Natural killer cell (primary cell): Measurements from ENCODE around the gene PCYOX1L. TPM values are rescaled to one million over a fixed set of nuclear protein-coding genes. Genes with fewer than 3 reads are reported as not detected.

Source experiments
- ATAC-seq, 3 donors: fragments of 150-1000 bp in 2 of 3; fragments of 200-7000 bp in 1 of 3; cut with Tn5 transposase; 1 replicate in 1 of 3; 2 replicates in 2 of 3; pipeline ENCODE4 v1.10.0; 2021; ENCODE audit warnings: mild to moderate bottlenecking in 2 of 3, moderate library complexity in 2 of 3
- DNase-seq, 2 donors: peaks; one replicate each; pipeline versions ENCODE4 v3.0.0 to v3.0.0-alpha.2; 2013 to 2021; ENCODE audit warnings: mixed read lengths in 1 of 2
- H3K27ac ChIP-seq: one replicate; pipeline ENCODE4 v1.5.1; 2013; ENCODE audit warnings: mild to moderate bottlenecking, low read length
- H3K27me3 ChIP-seq: one replicate; pipeline ENCODE4 v1.6.1; 2013; ENCODE audit warnings: low read length; ENCODE audit not compliant: control insufficient read depth, insufficient read depth
- H3K36me3 ChIP-seq: one replicate; pipeline ENCODE4 v1.6.1; 2013; ENCODE audit warnings: low read length; ENCODE audit not compliant: control insufficient read depth, insufficient read depth
- H3K4me1 ChIP-seq: one replicate; pipeline ENCODE4 v1.6.1; 2013; ENCODE audit warnings: low read length; ENCODE audit not compliant: control insufficient read depth, insufficient read depth
- H3K4me3 ChIP-seq: one replicate; pipeline ENCODE4 v1.5.1; 2013; ENCODE audit warnings: low read length
- H3K9me3 ChIP-seq: one replicate; pipeline ENCODE4 v1.6.1; 2013; ENCODE audit warnings: low read length; ENCODE audit not compliant: control insufficient read depth, insufficient read depth
- H3K27ac Mint-ChIP-seq, 2 donors: one replicate each; pipeline ENCODE4 v1.8.0; 2022; ENCODE audit warnings: mild to moderate bottlenecking in 2 of 2, mixed read lengths in 2 of 2, moderate library complexity in 1 of 2
- H3K27me3 Mint-ChIP-seq, 2 donors: one replicate each; pipeline ENCODE4 v1.8.0; 2022; ENCODE audit warnings: low read depth in 2 of 2, mixed read lengths in 2 of 2
- H3K36me3 Mint-ChIP-seq: one replicate; pipeline ENCODE4 v1.8.0; 2022; ENCODE audit warnings: mixed read lengths
- H3K4me1 Mint-ChIP-seq, 2 donors: one replicate each; pipeline ENCODE4 v1.8.0; 2022; ENCODE audit warnings: mixed read lengths in 2 of 2
- H3K4me3 Mint-ChIP-seq: one replicate; pipeline ENCODE4 v1.8.0; 2022; ENCODE audit warnings: mild to moderate bottlenecking, moderate library complexity, mixed read lengths
- H3K9me3 Mint-ChIP-seq, 2 donors: one replicate each; pipeline ENCODE4 v1.8.0; 2022; ENCODE audit warnings: mixed read lengths in 2 of 2
- CTCF ChIP-seq: fragments of 200-600 bp; IDR thresholded peaks from one replicate; pipeline ENCODE4 v1.8.0; 2022; ENCODE audit warnings: antibody characterized with exemption
- WGBS: methylation state at CpG from one replicate; pipeline ENCODE4 v1.1.7; 2013; ENCODE audit warnings: missing lambda C conversion rate; ENCODE audit not compliant: insufficient coverage; 5-methylcytosine and 5-hydroxymethylcytosine counted together
- intact Hi-C: fragments of 100-400 bp; cut with micrococcal nuclease; formaldehyde crosslinking; loops from one replicate; pipeline ENCODE4 v1.14.2; 2022
- total RNA-seq, 4 donors: library from RNA; stranded (reverse); fragments of 120-200 nt in 1 of 4; gene quantifications; one replicate each; pipeline versions ENCODE4 v1.2.3 to v1.2.4, GENCODE V29; 2013 to 2022

The PCYOX1L gene
- total RNA-seq, 3 donors from 2014 or later (not counting 1 experiment from before 2014, with no cell fraction given), result 16.6 to 18.1 (median 16.8) TPM

- Histone ChIP-seq H3K36me3 (peaks cover 39% of the 10 kb centered on the region), H3K27ac (no peak overlapping the region), H3K9me3 (no peaks in the 10 kb centered on the region), H3K4me1 (peaks cover 20% of the 10 kb centered on the region), H3K27me3 (no peaks in the 10 kb centered on the region), H3K4me3 (no peak overlapping the region)
- Mint-ChIP-seq H3K27ac (no peak overlapping the region), H3K4me3 (no peak overlapping the region), H3K27me3 (no peaks in the 10 kb centered on the region), H3K36me3 (peaks cover 14% of the 10 kb centered on the region), H3K4me1 (peaks cover 31 to 36% of the 10 kb centered on the region in 2 donors), H3K9me3 (no peaks in the 10 kb centered on the region)
- DNase-seq (no peak), ATAC-seq (no peak)
- no peak for TF ChIP-seq CTCF
- 85% methylated on average over 8 of the region's 8 CpGs for WGBS
- intact Hi-C loops, result loop anchor here (2.0 kb wide), 1 partner anchor 194 kb away; the partner anchor contains the start of gene CSNK1A1
Observed at GRCh38 chr5:149356391-149356790, 1.5 kb upstream of the PCYOX1L start.

- peak; percentile 1 to 56 (median 6) for ATAC-seq
- Histone ChIP-seq H3K27ac (peak overlapping the region; percentile 62), H3K4me1 (peaks cover 20% of the 10 kb centered on the region), H3K9me3 (no peaks in the 10 kb centered on the region), H3K27me3 (no peaks in the 10 kb centered on the region), H3K36me3 (peaks cover 20% of the 10 kb centered on the region), H3K4me3 (peak overlapping the region; percentile 78)
- H3K4me3 Mint-ChIP-seq, result peak overlapping the region; percentile 93
- H3K27me3 Mint-ChIP-seq, result no peaks in the 10 kb centered on the region
- peaks cover 6% of the 10 kb centered on the region for H3K36me3 Mint-ChIP-seq
- H3K4me1 Mint-ChIP-seq, result peaks cover 31 to 36% of the 10 kb centered on the region in 2 donors
- H3K27ac Mint-ChIP-seq, result peak overlapping the region; percentile 85 to 93
- WGBS, result under 1% methylated on average over 18 of the region's 18 CpGs
- no peaks in the 10 kb centered on the region for H3K9me3 Mint-ChIP-seq
- no peak for TF ChIP-seq CTCF
- DNase-seq, result peak in 1 of 2 donors; percentile 60
- intact Hi-C loops, result no loop called here
Observed at GRCh38 chr5:149358294-149358651, 427 bp downstream of the PCYOX1L start.

GRCh38 chr5:149358868-149359495, 1.1 kb downstream of the PCYOX1L start:
- DNase-seq (no peak), ATAC-seq (no peak)
- peaks cover 31 to 36% of the 10 kb centered on the region in 2 donors for H3K4me1 Mint-ChIP-seq
- peak overlapping the region; percentile 93 for H3K4me3 Mint-ChIP-seq
- no peaks in the 10 kb centered on the region for H3K9me3 Mint-ChIP-seq
- H3K27me3 Mint-ChIP-seq, result no peaks in the 10 kb centered on the region
- Histone ChIP-seq H3K36me3 (peaks cover 13% of the 10 kb centered on the region), H3K27ac (no peak overlapping the region), H3K9me3 (no peaks in the 10 kb centered on the region), H3K4me1 (peaks cover 20% of the 10 kb centered on the region), H3K27me3 (no peaks in the 10 kb centered on the region), H3K4me3 (no peak overlapping the region)
- H3K36me3 Mint-ChIP-seq, result peaks cover 6% of the 10 kb centered on the region
- intact Hi-C loops, result no loop called here
- no peak for TF ChIP-seq CTCF
- H3K27ac Mint-ChIP-seq, result peak overlapping the region; percentile 85 to 93
- WGBS, result 96% methylated on average over 8 of the region's 8 CpGs

- Histone ChIP-seq H3K4me1 (peaks cover 20% of the 10 kb centered on the region), H3K4me3 (no peak overlapping the region), H3K9me3 (no peaks in the 10 kb centered on the region), H3K36me3 (peaks cover 4% of the 10 kb centered on the region), H3K27ac (no peak overlapping the region), H3K27me3 (no peaks in the 10 kb centered on the region)
- DNase-seq (no peak), ATAC-seq (no peak)
- TF ChIP-seq CTCF, result no peak
- no peaks in the 10 kb centered on the region for H3K9me3 Mint-ChIP-seq
- H3K36me3 Mint-ChIP-seq, result no peaks in the 10 kb centered on the region
- intact Hi-C loops, result no loop called here
- H3K4me3 Mint-ChIP-seq, result peak overlapping the region; percentile 48
- H3K27ac Mint-ChIP-seq, result peak overlapping the region; percentile 19 to 93
- no peaks in the 10 kb centered on the region for H3K27me3 Mint-ChIP-seq
- H3K4me1 Mint-ChIP-seq, result peaks cover 31 to 36% of the 10 kb centered on the region in 2 donors
- 92% methylated on average over 1 of the region's 1 CpG for WGBS
Observed at GRCh38 chr5:149360272-149360671, 2.4 kb downstream of the PCYOX1L start.
